ENCODE results near the gene MPPED2. TPM values are rescaled to one million over a fixed set of nuclear protein-coding genes. Genes with fewer than 3 reads are reported as not detected.

Gene MPPED2
- total RNA-seq, 4 donors from 2014 or later, result 1.1 to 2.0 (median 1.9) TPM; not detected in 1

DNA sequence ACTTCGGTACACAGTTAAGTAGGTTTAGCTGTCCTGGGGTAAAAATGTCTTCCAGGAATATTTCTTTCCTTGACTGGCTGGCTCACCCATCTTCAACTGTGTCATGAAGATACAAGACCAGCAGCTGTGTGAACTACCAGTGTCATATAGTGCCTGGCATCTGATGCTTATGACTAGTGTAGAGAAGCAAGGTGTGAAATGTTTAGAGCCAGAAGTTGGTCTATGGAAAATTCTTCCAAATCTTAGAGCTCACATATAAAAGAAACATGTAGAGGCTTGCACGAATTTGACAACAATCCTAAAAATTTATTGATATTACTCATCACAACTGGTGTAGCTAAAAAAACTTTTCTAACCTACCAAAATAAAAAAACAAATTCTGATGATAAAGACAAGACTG is 208.8 kb downstream of the MPPED2 start:
- Histone ChIP-seq H3K36me3 (no peaks in the 10 kb centered on the region), H3K27ac (no peak overlapping the region), H3K27me3 (peaks cover 2% of the 10 kb centered on the region), H3K4me1 (no peaks in the 10 kb centered on the region), H3K4me3 (no peak overlapping the region), H3K9me3 (no peaks in the 10 kb centered on the region)
- 59% methylated on average over 2 of the region's 2 CpGs for WGBS
- DNase-seq (ENCODE audit: low spot score in 2 of 2), result no peak
- TF ChIP-seq EP300 (IDR thresholded peaks at IDR 0.05) (no peak), POLR2A (IDR thresholded peaks at IDR 0.05) (no peak), POLR2AphosphoS5 (IDR thresholded peaks at IDR 0.05) (no peak)
- TF ChIP-seq, protein P1, sequence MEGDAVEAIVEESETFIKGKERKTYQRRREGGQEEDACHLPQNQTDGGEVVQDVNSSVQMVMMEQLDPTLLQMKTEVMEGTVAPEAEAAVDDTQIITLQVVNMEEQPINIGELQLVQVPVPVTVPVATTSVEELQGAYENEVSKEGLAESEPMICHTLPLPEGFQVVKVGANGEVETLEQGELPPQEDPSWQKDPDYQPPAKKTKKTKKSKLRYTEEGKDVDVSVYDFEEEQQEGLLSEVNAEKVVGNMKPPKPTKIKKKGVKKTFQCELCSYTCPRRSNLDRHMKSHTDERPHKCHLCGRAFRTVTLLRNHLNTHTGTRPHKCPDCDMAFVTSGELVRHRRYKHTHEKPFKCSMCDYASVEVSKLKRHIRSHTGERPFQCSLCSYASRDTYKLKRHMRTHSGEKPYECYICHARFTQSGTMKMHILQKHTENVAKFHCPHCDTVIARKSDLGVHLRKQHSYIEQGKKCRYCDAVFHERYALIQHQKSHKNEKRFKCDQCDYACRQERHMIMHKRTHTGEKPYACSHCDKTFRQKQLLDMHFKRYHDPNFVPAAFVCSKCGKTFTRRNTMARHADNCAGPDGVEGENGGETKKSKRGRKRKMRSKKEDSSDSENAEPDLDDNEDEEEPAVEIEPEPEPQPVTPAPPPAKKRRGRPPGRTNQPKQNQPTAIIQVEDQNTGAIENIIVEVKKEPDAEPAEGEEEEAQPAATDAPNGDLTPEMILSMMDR (IDR thresholded peaks at IDR 0.05), result no peak

DNA sequence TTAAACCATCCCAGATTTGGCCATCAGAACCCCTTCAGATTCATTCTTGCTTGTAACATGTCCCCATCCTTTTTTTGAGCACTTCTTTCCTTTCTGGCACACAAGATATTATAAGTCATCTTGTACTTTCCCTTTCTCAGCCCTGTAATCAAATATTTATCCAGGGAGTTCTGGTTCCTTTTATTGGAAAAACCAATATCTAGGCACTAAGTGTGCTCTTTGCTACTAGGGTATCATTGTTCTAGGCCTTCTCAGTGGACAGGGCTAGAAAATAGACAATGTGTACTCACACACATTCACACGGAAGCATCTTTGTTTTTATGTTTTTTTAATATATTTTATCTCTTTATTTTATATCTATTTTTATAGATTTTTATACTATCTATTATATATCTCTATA is 216.0 kb downstream of the MPPED2 start:
- H3K27ac ChIP-seq, result no peak overlapping the region
- 81% methylated on average over 1 of the region's 1 CpG for WGBS
- no peaks in the 10 kb centered on the region for H3K36me3 ChIP-seq
- TF ChIP-seq, protein P1 (IDR thresholded peaks at IDR 0.05), result no peak
- TF ChIP-seq POLR2A (IDR thresholded peaks at IDR 0.05) (no peak), POLR2AphosphoS5 (IDR thresholded peaks at IDR 0.05) (no peak), EP300 (IDR thresholded peaks at IDR 0.05) (no peak)
- H3K9me3 ChIP-seq, result no peaks in the 10 kb centered on the region
- no peaks in the 10 kb centered on the region for H3K4me1 ChIP-seq
- H3K4me3 ChIP-seq, result no peak overlapping the region
- H3K27me3 ChIP-seq, result no peaks in the 10 kb centered on the region
- DNase-seq (ENCODE audit: low spot score in 2 of 2), result no peak

DNA sequence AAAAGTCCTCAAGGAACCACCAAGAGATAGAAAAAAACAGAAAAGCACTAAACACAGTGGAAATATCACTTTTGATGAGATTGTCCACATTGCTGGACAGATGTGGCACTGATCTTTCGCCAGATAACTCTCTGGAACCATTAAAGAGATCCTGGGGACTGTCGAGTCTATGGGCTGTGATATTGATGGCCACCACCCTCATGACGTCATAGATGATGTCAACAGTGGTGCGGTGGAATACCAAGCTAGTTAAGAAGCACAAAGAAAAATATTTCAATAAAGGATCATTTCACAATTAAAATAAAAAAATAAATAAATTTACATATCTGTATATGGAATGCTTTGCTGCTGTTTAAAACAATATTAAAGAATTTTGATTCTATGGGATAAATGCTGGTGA is 217.8 kb downstream of the MPPED2 start:
- peaks cover 7% of the 10 kb centered on the region for H3K27me3 ChIP-seq
- WGBS, result 86% methylated on average over 4 of the region's 4 CpGs

DNA sequence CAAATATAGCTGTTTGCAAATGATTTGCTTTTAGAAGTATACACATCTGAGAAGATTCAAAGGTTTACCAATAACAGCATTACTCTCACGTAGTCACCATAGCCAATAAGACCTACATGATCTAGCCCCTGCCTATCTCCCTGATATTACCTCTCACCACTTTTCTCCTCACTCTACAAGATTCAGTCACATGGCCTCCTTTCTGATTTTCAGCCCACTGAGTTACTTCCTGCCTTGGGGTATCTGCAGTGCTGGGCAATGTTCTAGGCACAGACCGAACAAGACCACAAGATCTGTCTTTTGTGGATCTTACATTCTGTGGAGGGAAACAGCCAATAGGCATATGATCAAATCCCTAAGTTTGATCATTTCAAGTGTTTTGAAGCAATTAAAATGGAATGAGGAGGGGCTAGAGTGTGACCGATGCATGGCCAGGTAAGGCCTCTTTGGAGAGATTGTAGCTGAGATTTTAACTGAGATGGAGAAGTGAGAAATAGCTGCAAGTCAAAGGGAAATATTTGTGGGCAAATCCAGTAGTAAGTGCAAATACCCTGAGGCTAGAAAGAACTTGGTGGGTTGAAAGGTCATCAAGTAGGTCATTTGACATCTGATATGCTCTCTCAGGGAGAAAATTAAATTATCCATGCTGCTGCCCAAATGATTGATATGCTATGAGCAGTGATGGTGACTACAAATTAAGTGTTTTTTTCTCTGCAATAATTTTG is 220.2 kb downstream of the MPPED2 start:
- DNase-seq (ENCODE audit: low spot score in 2 of 2), result no peak
- 95% methylated on average over 3 of the region's 3 CpGs for WGBS
- Histone ChIP-seq H3K4me3 (no peak overlapping the region), H3K9me3 (no peaks in the 10 kb centered on the region), H3K27ac (no peak overlapping the region), H3K36me3 (no peaks in the 10 kb centered on the region), H3K4me1 (no peaks in the 10 kb centered on the region), H3K27me3 (peaks cover 7% of the 10 kb centered on the region)
- TF ChIP-seq, protein P1 (IDR thresholded peaks at IDR 0.05), result no peak
- TF ChIP-seq POLR2A (IDR thresholded peaks at IDR 0.05) (no peak), EP300 (IDR thresholded peaks at IDR 0.05) (no peak), POLR2AphosphoS5 (IDR thresholded peaks at IDR 0.05) (no peak)

More for the DNA sequence above, 217.8 kb downstream of the MPPED2 start:
- H3K27ac ChIP-seq, result no peak overlapping the region
- no peak overlapping the region for H3K4me3 ChIP-seq
- TF ChIP-seq POLR2A (IDR thresholded peaks at IDR 0.05) (no peak), EP300 (IDR thresholded peaks at IDR 0.05) (no peak), POLR2AphosphoS5 (IDR thresholded peaks at IDR 0.05) (no peak)
- TF ChIP-seq, protein P1 (IDR thresholded peaks at IDR 0.05), result no peak
- H3K9me3 ChIP-seq, result no peaks in the 10 kb centered on the region
- no peak for DNase-seq (ENCODE audit: low spot score in 2 of 2)
- no peaks in the 10 kb centered on the region for H3K4me1 ChIP-seq
- H3K36me3 ChIP-seq, result no peaks in the 10 kb centered on the region

DNA sequence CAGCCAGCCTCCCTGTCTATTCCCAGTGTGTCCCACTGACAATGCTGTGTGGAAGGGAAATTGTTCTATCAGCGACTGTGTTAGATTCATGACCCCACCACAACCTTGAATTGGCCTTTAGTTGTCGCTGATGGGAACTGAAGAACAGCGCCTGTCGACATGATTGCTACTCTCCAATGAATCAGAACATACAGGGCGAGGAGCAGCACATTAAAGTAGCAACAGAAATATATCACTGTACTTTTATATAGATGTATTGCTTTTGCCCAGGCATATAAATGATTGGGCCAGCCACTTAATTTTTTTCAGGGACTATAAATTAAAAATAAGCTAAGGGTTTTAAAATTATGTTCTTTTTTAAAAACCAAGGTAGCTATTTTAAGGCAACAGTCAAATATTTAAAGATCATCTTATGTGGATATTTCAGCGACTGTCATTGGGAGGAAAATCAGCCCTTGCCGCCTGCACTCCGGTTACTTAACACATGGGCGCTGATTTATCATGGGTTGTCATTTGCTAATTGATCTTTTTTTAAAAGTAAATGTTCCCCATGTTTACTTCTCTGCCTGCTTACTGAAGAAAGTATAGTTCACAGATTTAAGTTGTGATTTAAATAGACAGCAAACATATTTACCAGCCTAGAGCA is 221.2 kb downstream of the MPPED2 start:
- Histone ChIP-seq H3K36me3 (no peaks in the 10 kb centered on the region), H3K27me3 (peaks cover 7% of the 10 kb centered on the region), H3K4me3 (no peak overlapping the region), H3K9me3 (no peaks in the 10 kb centered on the region), H3K4me1 (peaks cover 6% of the 10 kb centered on the region), H3K27ac (no peak overlapping the region)
- no peak for DNase-seq (ENCODE audit: low spot score in 2 of 2)
- WGBS, result 95% methylated on average over 9 of the region's 9 CpGs
- TF ChIP-seq EP300 (IDR thresholded peaks at IDR 0.05) (no peak), POLR2A (IDR thresholded peaks at IDR 0.05) (no peak), POLR2AphosphoS5 (IDR thresholded peaks at IDR 0.05) (no peak)
- TF ChIP-seq, protein P1 (IDR thresholded peaks at IDR 0.05), result no peak
